ENCODE data around the gene SLC24A2. TPM values are rescaled to one million over a fixed set of nuclear protein-coding genes. Genes with fewer than 3 reads are reported as not detected.
"Not testable (repeated sequence)": the region's sequence is repeated elsewhere in the genome, so short reads cannot be mapped to it uniquely, and the experiment has no call there.

Gene SLC24A2
- not detected for total RNA-seq

DNA sequence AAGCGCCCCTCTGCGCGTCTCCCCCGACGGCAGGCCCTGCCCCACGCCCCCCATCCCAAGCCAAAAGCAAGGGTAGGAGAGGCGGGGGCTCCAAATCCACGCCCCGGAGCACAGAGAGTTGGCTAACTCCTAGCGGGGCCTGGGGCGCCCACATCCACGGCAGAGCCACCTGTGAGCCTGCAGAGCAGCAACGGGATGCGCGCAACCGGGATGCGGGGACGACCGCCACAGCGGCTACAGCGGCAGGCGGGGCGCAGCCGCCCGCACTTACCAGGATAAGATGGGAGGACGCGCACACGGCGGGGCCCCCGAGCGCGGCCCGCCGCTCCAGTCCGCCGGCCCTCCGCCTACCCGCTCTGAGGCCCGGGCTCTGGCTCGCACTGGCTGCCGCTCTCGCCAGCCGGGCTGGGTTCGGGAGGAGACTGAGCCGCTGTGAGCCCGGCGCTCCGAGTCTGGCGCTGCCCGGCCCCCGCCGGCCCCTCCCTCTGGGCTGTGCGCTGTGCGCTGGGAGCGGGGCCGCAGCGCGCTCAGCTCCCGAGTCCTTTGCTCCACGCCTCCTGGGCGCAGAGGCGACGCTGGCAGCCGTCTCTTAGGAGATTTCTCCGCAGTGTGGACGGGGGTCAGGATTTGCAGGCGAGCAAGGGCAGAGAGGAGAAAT, at the start of gene SLC24A2:
Gene SLC24A2, minus strand, starts transcription at position 424 of the 658 bp plus-strand sequence.
- DNase-seq: no peak
- Histone ChIP-seq H3K4me1 (peaks cover 0 to 7% of the 10 kb centered on the region in 2 donors), H3K9me3 (no peaks in the 10 kb centered on the region), H3K27me3 (no peaks in the 10 kb centered on the region), H3K27ac (no peak within 1 kb of the TSS), H3K4me3 (replicated peaks in 1 of 3) (no peak within 1 kb of the TSS), H3K36me3 (no peaks in the 10 kb centered on the region)
- WGBS, 2 donors: 4% methylated on average over 17 of the region's 67 CpGs; no CpG with 5 or more reads in 1 of the 2 donors
- intact Hi-C loops (cut with DNase I): no loop called here
- TF ChIP-seq CTCF (IDR thresholded peaks at IDR 0.05): no peak
- TF ChIP-seq POLR2A (IDR thresholded peaks at IDR 0.05): no peak

- intact Hi-C loops (cut with DNase I); DNase-seq: not testable (repeated sequence)
- 97% methylated on average over 4 to 9 of the region's 9 CpGs for WGBS, 2 donors
Measured at GRCh38 chr9:19833331-19833730, 44.5 kb upstream of the SLC24A2 start.

GRCh38 chr9:19830796-19831195, 42.0 kb upstream of the SLC24A2 start:
- 89 to 97% methylated on average over 1 of the region's 1 CpG for WGBS, 2 donors
- Histone ChIP-seq H3K36me3 (no peaks in the 10 kb centered on the region), H3K27ac (no peak overlapping the region), H3K9me3 (no peaks in the 10 kb centered on the region), H3K4me1 (no peaks in the 10 kb centered on the region), H3K4me3 (replicated peaks in 1 of 3) (no peak overlapping the region), H3K27me3 (no peaks in the 10 kb centered on the region)
- intact Hi-C loops (cut with DNase I): no loop called here
- TF ChIP-seq POLR2A (IDR thresholded peaks at IDR 0.05) (no peak), CTCF (IDR thresholded peaks at IDR 0.05) (no peak)
- DNase-seq: no peak

More at GRCh38 chr9:19833331-19833730, 44.5 kb upstream of the SLC24A2 start:
- H3K27ac ChIP-seq; H3K4me3 ChIP-seq (replicated peaks in 1 of 3); H3K9me3 ChIP-seq; H3K36me3 ChIP-seq; H3K27me3 ChIP-seq; H3K4me1 ChIP-seq: not testable (repeated sequence)

DNA sequence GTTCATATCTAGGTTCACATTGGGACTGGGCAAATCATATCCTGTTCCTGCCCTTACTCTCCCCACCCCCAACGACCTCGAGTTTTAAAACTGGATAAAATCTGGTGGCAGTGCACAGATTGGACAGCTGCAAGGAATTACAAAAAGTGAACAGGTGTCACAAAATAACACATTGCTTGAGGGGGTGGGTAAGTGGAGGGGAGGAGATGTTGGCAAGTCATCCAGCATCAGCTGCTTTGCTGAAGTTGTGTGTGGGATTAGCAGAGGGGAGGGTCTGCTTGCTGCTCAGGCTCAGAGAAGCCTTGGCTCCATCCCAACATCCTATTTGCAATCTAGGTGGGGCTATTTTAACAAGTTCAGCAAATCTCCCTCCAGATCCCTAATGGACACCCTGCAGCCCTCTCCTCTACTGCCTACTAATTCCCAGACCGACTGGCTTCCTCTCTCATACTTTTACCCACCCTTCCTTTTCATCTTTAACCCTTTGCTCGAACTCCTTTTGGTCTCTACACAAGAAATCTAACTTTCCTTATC, 39.8 kb upstream of the SLC24A2 start:
- intact Hi-C loops (cut with DNase I): no loop called here
- Histone ChIP-seq H3K4me3 (replicated peaks in 1 of 3) (no peak overlapping the region), H3K4me1 (no peaks in the 10 kb centered on the region), H3K36me3 (no peaks in the 10 kb centered on the region), H3K27ac (no peak overlapping the region), H3K27me3 (no peaks in the 10 kb centered on the region), H3K9me3 (no peaks in the 10 kb centered on the region)
- 56 to 58% methylated on average over 4 of the region's 4 CpGs for WGBS, 2 donors
- TF ChIP-seq CTCF (IDR thresholded peaks at IDR 0.05) (no peak), POLR2A (IDR thresholded peaks at IDR 0.05) (no peak)
- DNase-seq: no peak

DNA sequence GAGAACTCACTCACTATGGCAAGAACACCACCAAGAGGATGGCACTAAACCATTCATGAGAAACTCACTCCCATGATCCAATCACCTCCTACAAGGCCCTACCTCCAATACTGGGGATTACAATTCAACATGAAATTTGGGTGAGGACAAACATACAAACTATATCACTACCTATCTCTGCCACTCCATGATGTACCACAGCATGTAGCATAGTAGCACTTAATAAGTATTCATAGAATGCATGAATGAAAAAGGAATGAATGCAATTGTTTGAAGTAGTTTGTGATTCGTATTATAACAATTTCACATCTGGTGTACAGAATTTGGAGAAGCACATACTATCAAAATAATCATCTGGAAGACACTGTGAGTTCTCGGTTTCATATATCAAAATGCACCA, 27.9 kb upstream of the SLC24A2 start:
- Histone ChIP-seq H3K27ac (no peak overlapping the region), H3K4me1 (no peaks in the 10 kb centered on the region), H3K4me3 (replicated peaks in 1 of 3) (no peak overlapping the region), H3K36me3 (no peaks in the 10 kb centered on the region), H3K27me3 (no peaks in the 10 kb centered on the region), H3K9me3 (no peaks in the 10 kb centered on the region)
- WGBS, 2 donors: 80 to 86% methylated on average over 2 of the region's 2 CpGs
- intact Hi-C loops (cut with DNase I): no loop called here
- no peak for DNase-seq
- no peak for TF ChIP-seq POLR2A (IDR thresholded peaks at IDR 0.05)
- TF ChIP-seq CTCF (IDR thresholded peaks at IDR 0.05): no peak
